GM23338 (cell line): ENCODE data around the gene SFN. TPM values are rescaled to one million over a fixed set of nuclear protein-coding genes. Genes with fewer than 3 reads are reported as not detected.

Experiments
- ATAC-seq: fragments of 200-7000 bp; cut with Tn5 transposase; 3 replicates; pipeline ENCODE4 v1.9.1; 2020
- DNase-seq: peaks from one replicate; pipeline ENCODE4 v3.0.0-alpha.2; 2015; ENCODE audit warnings: low spot score
- H2AFZ ChIP-seq: fragments of 200-600 bp; sonication (generic); 2 replicates; pipeline ENCODE4 v1.8.0; 2016; ENCODE audit warnings: antibody characterized with exemption, mild to moderate bottlenecking, moderate library complexity
- H3F3A ChIP-seq: fragments of 200-600 bp; sonication (generic); replicated peaks from 2 replicates; pipeline ENCODE4 v1.8.0; 2017; ENCODE audit warnings: antibody characterized with exemption, mixed run types, low read depth
- H3K27ac ChIP-seq: fragments of 200-600 bp; sonication (generic); 2 replicates; pipeline ENCODE4 v1.6.1; 2016; ENCODE audit warnings: low read depth
- H3K27me3 ChIP-seq: fragments of 200-600 bp; sonication (generic); 2 replicates; pipeline ENCODE4 v1.8.0; 2016; ENCODE audit warnings: mild to moderate bottlenecking, mixed run types, moderate library complexity; ENCODE audit not compliant: insufficient read depth
- H3K36me3 ChIP-seq: fragments of 200-600 bp; sonication (generic); 2 replicates; pipeline ENCODE4 v1.8.0; 2016; ENCODE audit warnings: mild to moderate bottlenecking; ENCODE audit not compliant: insufficient read depth
- H3K4me1 ChIP-seq: fragments of 200-600 bp; sonication (generic); 2 replicates; pipeline ENCODE4 v1.8.0; 2016; ENCODE audit warnings: mild to moderate bottlenecking, moderate library complexity; ENCODE audit not compliant: insufficient read depth
- H3K4me2 ChIP-seq: fragments of 200-600 bp; sonication (generic); 2 replicates; pipeline ENCODE4 v1.7.1; 2017; ENCODE audit warnings: mixed run types
- H3K4me3 ChIP-seq: fragments of 200-600 bp; sonication (generic); 2 replicates; pipeline ENCODE4 v1.6.1; 2016; ENCODE audit warnings: mixed run types
- H3K79me2 ChIP-seq: fragments of 200-600 bp; sonication (generic); replicated peaks from 2 replicates; pipeline ENCODE4 v1.8.0; 2017; ENCODE audit warnings: mild to moderate bottlenecking; ENCODE audit not compliant: insufficient read depth
- H3K9me2 ChIP-seq: fragments of 200-600 bp; sonication (generic); 2 replicates; pipeline ENCODE4 v1.8.0; 2017; ENCODE audit not compliant: insufficient read depth
- H4K20me1 ChIP-seq: fragments of 200-600 bp; sonication (generic); replicated peaks from 2 replicates; pipeline ENCODE4 v1.8.0; 2017; ENCODE audit warnings: mild to moderate bottlenecking; ENCODE audit not compliant: insufficient read depth
- H3K27ac Mint-ChIP-seq: 2 replicates; pipeline ENCODE4 v1.8.0; 2020; ENCODE audit warnings: inconsistent platforms, mild to moderate bottlenecking, moderate library complexity, mixed read lengths
- H3K27me3 Mint-ChIP-seq: 3 replicates; pipeline ENCODE4 v1.8.0; 2022; ENCODE audit warnings: low read depth, mild to moderate bottlenecking, moderate library complexity, mixed read lengths, inconsistent platforms; ENCODE audit not compliant: insufficient read depth, poor library complexity
- H3K36me3 Mint-ChIP-seq: 3 replicates; pipeline ENCODE4 v1.8.0; 2021; ENCODE audit warnings: low read depth, mild to moderate bottlenecking, inconsistent platforms, moderate library complexity, mixed read lengths
- H3K4me1 Mint-ChIP-seq: 3 replicates; pipeline ENCODE4 v1.8.0; 2020; ENCODE audit warnings: mild to moderate bottlenecking, inconsistent platforms, mixed read lengths
- H3K4me3 Mint-ChIP-seq: 3 replicates; pipeline ENCODE4 v1.8.0; 2021; ENCODE audit warnings: moderate library complexity, mild to moderate bottlenecking, inconsistent platforms, mixed read lengths
- H3K9me3 Mint-ChIP-seq: 3 replicates; pipeline ENCODE4 v1.8.0; 2020; ENCODE audit warnings: moderate library complexity, mild to moderate bottlenecking, inconsistent platforms, mixed read lengths
- CREB1 ChIP-seq: fragments of 250-450 bp; sonication (Bioruptor Pico); IDR thresholded peaks from 2 replicates; pipeline ENCODE4 v1.5.0; 2020; ENCODE audit warnings: low read depth, mild to moderate bottlenecking, moderate library complexity
- CTCF ChIP-seq, 2 experiments: fragments of 200-600 bp in 1 of 2; sonication (generic) in 1 of 2; conservative IDR thresholded peaks; 2 replicates each; pipeline versions ENCODE4 v1.5.1 to v1.6.1; 2016 to 2017; ENCODE audit warnings: antibody characterized with exemption in 2 of 2, low read depth in 2 of 2, mild to moderate bottlenecking in 2 of 2, moderate library complexity in 1 of 2
- EZH2 ChIP-seq: fragments of 200-600 bp; sonication (generic); IDR thresholded peaks from one replicate; pipeline ENCODE4 v1.8.0; 2017; ENCODE audit warnings: antibody characterized with exemption, mild to moderate bottlenecking, low read depth; ENCODE audit not compliant: unreplicated experiment
- EZH2phosphoT487 ChIP-seq: fragments of 200-600 bp; sonication (generic); IDR thresholded peaks from one replicate; pipeline ENCODE4 v1.8.1; 2018; ENCODE audit warnings: antibody characterized with exemption; ENCODE audit not compliant: unreplicated experiment
- JUNB ChIP-seq: IDR thresholded peaks from one replicate; pipeline ENCODE4 v1.6.1; 2016; ENCODE audit warnings: antibody characterized with exemption; ENCODE audit not compliant: unreplicated experiment
- NANOG ChIP-seq: IDR thresholded peaks from 2 replicates; pipeline ENCODE4 v1.6.1; 2016; ENCODE audit warnings: antibody characterized with exemption, borderline replicate concordance
- POLR2AphosphoS5 ChIP-seq: IDR thresholded peaks from 2 replicates; pipeline ENCODE4 v1.6.1; 2016; ENCODE audit warnings: antibody characterized with exemption, low read depth
- REST ChIP-seq: IDR thresholded peaks from one replicate; pipeline ENCODE4 v1.6.1; 2018; ENCODE audit warnings: antibody characterized with exemption; ENCODE audit not compliant: unreplicated experiment
- STAT1 ChIP-seq: IDR thresholded peaks from one replicate; pipeline ENCODE4 v1.6.1; 2016; ENCODE audit warnings: antibody characterized with exemption; ENCODE audit not compliant: unreplicated experiment
- ZNF331 ChIP-seq: fragments of 250-450 bp; sonication (Bioruptor Pico); IDR thresholded peaks from 2 replicates; pipeline ENCODE4 v1.5.0; 2020; ENCODE audit warnings: low read depth, mild to moderate bottlenecking, moderate library complexity
- ZNF462 ChIP-seq: fragments of 250-450 bp; sonication (Bioruptor Pico); IDR thresholded peaks from 2 replicates; pipeline ENCODE4 v1.5.0; 2020; ENCODE audit warnings: mild to moderate bottlenecking, moderate library complexity
- polyA plus RNA-seq: library from polyadenylated mRNA; unstranded; fragments of >200 nt; fragmentation: Nextera tagmentation; extraction: Ambion mirVana; gene quantifications from 2 replicates; pipeline ENCODE4 v1.2.1, GENCODE V29; 2016
- total RNA-seq: library from RNA; depleted of rRNA; stranded (reverse); fragments of >200 nt; shearing (Covaris generic); gene quantifications from 2 replicates; pipeline ENCODE4 v1.2.3, GENCODE V29; 2014
- TF ChIP-seq, protein P1 (sequence below): IDR thresholded peaks from 2 replicates; pipeline ENCODE4 v1.6.1; 2016; ENCODE audit warnings: antibody characterized with exemption

Gene SFN
- total and polyA plus RNA-seq, 2 experiments from 2014 or later = 1.8 to 2.6 TPM

- Histone ChIP-seq H3K36me3 (0 out of 2 replicates have a peak, but pooled peaks cover 5% of the 10 kb centered on the region), H3K27ac (no peak overlapping the region)
Observed at GRCh38 chr1:26839779-26840178, 23.2 kb upstream of the SFN start.

More at GRCh38 chr1:26839779-26840178, 23.2 kb upstream of the SFN start:
- H3K4me3 Mint-ChIP-seq = no peak overlapping the region
- H3K27ac Mint-ChIP-seq = no peak overlapping the region
- no peaks in the 10 kb centered on the region for H3K79me2 ChIP-seq
- peaks cover 3% of the 10 kb centered on the region for H3K27me3 Mint-ChIP-seq
- no peak overlapping the region for H3K4me2 ChIP-seq
- peaks cover 15% of the 10 kb centered on the region for H4K20me1 ChIP-seq
- H3K9me3 Mint-ChIP-seq = no peaks in the 10 kb centered on the region
- TF ChIP-seq, protein P1, sequence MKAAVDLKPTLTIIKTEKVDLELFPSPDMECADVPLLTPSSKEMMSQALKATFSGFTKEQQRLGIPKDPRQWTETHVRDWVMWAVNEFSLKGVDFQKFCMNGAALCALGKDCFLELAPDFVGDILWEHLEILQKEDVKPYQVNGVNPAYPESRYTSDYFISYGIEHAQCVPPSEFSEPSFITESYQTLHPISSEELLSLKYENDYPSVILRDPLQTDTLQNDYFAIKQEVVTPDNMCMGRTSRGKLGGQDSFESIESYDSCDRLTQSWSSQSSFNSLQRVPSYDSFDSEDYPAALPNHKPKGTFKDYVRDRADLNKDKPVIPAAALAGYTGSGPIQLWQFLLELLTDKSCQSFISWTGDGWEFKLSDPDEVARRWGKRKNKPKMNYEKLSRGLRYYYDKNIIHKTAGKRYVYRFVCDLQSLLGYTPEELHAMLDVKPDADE = no peak
- no peak for TF ChIP-seq STAT1
- no peak for TF ChIP-seq EZH2
- no peak for TF ChIP-seq JUNB
- no peak for TF ChIP-seq EZH2phosphoT487
- no peak for TF ChIP-seq POLR2AphosphoS5
- no peak for TF ChIP-seq REST
- no peak for TF ChIP-seq NANOG
- TF ChIP-seq CREB1 (CRISPR knock-in tag) = no peak
- no peak for TF ChIP-seq CTCF (conservative IDR thresholded peaks at IDR 0.05; ENCODE audit: low read depth in 2 of 2)
- TF ChIP-seq ZNF462 (CRISPR knock-in tag) = no peak
- TF ChIP-seq ZNF331 (CRISPR knock-in tag) = no peak
- H3K4me1 Mint-ChIP-seq = no peaks in the 10 kb centered on the region
- no peaks in the 10 kb centered on the region for H3F3A ChIP-seq
- H3K9me2 ChIP-seq = no peaks in the 10 kb centered on the region
- ATAC-seq = no peak
- no peaks in the 10 kb centered on the region for H3K27me3 ChIP-seq
- H3K36me3 Mint-ChIP-seq = peaks cover 39% of the 10 kb centered on the region
- no peaks in the 10 kb centered on the region for H3K4me1 ChIP-seq
- no peak overlapping the region for H2AFZ ChIP-seq
- no peak for DNase-seq
- H3K4me3 ChIP-seq = no peak overlapping the region
